ENCODE measurements around the gene PRELID2.
"Not testable (repeated sequence)": the region's sequence is repeated elsewhere in the genome, so short reads cannot be mapped to it uniquely, and the experiment has no call there.

PRELID2 gene

GRCh38 chr5:145798503-145798902 lies 36.6 kb downstream of the PRELID2 start:
- DNase-seq (ENCODE audit: low spot score); FAIRE-seq: not testable (repeated sequence)

- DNase-seq (ENCODE audit: low spot score): no peak
- no peak for FAIRE-seq
Observed at GRCh38 chr5:145797336-145797735, 37.8 kb downstream of the PRELID2 start.

DNA sequence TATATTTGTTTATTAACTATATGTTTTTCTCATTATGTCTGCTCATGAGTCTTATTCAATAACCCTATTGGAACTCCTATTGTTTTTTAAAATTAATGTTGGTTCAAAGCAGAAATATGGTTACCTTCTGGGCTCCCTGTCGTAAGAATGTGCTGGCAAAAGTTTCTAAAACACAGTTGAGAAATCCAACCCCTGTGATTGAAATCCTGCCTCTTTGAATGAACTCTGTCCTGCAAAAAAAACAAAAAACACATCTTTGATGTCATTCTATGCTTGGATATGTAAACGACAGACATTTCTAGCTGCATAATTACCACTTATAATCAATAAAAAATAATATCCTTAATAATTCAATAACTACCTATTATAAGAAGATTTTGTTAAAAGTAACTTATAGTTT lies 38.8 kb downstream of the PRELID2 start:
- DNase-seq (ENCODE audit: low spot score) (no peak), FAIRE-seq (no peak)

DNA sequence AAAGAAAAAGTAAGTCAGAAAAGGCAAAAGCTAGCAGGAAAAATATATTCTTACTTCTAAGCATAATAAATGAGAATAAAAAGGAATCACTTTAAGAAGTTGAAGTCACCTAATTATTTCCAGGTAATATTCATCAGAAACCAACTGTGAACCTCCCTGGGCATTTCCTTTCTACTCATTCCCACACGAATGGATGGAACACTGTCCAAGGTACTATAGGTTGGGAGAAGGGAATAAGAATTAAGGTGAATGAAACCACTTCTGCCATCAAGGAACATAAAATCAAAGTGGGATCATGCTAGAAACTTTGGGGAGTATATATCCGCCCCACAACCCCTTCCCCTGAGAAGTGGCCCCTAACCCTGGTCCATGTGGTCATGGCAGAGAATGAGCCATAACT lies 41.6 kb downstream of the PRELID2 start:
- DNase-seq (ENCODE audit: low spot score) (no peak), FAIRE-seq (no peak)

DNA sequence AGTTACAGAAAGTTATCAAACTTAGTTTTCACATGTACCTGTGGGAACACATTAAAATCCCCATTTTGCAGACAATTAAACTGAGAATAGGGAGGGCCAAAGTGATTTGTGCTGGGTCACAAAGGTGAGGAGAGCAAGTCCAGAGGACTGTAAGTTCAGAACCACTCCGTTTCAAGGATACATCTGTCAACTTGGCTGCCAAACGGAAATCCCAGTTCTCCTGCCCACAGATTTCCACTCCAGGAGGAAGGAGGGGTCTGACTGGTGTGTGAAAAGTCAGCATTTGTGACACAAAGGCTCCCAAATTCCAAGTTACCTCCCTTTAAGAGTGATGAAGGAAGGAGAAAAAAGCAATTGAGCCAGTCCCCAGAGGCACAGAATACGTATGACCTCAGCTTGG lies 42.3 kb downstream of the PRELID2 start:
- FAIRE-seq: no peak
- no peak for DNase-seq (ENCODE audit: low spot score)

GRCh38 chr5:145791866-145792265 lies 43.3 kb downstream of the PRELID2 start:
- no peak for DNase-seq (ENCODE audit: low spot score)

GRCh38 chr5:145787996-145788395 lies 47.1 kb downstream of the PRELID2 start:
- DNase-seq (ENCODE audit: low spot score) (no peak), FAIRE-seq (no peak)

More at GRCh38 chr5:145791866-145792265, 43.3 kb downstream of the PRELID2 start:
- no peak for FAIRE-seq

GRCh38 chr5:145787507-145787906 lies 47.6 kb downstream of the PRELID2 start:
- FAIRE-seq (no peak), DNase-seq (ENCODE audit: low spot score) (no peak)

- DNase-seq (ENCODE audit: low spot score) (no peak), FAIRE-seq (no peak)
Observed at GRCh38 chr5:145787001-145787400, 48.1 kb downstream of the PRELID2 start.

DNA sequence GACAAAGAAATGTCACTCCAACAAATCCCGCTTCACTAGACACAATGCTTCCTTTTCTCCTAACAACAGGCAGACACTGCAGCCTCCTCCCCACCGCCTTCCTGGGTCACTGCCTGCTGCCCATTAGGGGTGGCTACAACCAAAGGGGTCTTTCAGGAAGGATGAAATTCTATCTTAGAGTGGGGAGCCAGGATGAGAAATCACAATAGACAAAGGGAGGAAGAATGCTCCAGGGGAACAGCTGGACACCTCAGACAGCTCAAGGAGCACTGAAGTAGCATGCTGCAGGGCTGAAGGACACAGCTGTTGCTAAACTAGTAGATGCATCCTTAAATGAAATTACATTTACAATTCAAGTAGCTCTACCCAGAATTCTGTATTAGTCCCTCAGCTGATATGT lies 54.2 kb downstream of the PRELID2 start:
- FAIRE-seq: peak; percentile 81

DNA sequence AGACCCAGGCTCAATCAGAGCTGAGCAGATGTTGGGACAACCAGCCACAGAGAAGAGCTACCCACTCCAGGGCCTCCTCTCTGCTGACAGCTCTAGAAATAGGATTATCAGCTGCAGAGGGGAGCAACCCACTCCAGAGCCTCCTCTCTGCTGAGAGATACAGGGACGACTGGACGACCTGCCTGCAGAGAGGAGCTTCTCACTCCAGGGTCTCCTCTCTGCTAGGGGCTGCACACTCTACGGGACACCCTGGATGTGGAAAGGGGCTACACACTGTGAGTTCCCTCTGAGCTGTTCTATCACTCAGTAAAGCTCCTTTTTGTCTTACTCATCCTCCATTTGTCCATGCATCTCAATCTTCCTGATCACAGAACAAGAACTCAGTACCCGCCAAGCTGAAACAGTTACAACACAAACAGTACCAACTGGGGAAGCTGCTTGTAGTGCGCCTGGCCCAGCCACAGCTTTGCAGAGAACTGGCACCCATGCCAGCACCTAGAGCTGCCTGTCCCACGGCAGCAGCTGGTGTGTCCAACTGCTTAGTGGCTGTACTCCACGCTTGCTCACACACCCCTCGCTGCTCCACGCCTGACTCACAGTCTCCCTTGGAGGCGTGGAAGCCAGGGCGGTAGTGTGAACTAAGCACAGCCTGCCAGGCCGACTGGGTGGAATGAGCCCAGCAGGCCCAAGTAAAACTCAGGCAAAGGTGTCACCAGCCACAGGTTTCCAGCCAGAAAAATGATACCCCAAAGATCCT lies 56.8 kb downstream of the PRELID2 start:
- DNase-seq (ENCODE audit: low spot score): no peak
- FAIRE-seq: peak; percentile 42

More for the DNA sequence above, 54.2 kb downstream of the PRELID2 start:
- no peak for DNase-seq (ENCODE audit: low spot score)

DNA sequence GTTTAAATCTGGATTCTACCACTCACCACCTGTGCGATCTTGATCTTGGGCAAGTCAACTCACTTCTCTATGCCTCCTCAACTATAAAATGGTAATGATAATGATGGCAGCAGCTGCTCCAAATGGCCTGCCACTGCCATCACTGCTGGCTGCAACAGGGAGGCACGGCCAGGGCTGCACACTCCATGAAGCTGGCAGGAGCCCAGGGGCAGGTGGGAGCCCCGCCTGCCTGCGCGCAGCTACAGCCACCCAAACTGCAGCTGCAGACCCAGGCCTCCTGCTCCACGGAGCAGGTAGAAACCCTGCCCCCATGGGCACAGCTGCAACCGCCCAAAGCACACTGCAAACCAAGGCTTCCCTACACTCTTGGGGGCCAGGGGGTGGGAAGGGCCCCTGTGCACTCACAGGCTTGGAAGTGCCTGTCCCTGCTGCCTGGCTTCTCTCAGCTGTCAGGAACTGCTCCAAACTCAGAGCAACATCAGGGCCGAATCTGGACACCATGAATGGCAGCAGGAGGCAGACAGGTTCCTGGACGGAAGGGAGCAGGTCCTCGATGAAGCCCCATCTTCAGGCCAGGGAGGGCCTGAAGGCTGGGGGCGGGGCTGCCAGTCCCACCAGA lies 57.6 kb downstream of the PRELID2 start:
- no peak for DNase-seq (ENCODE audit: low spot score)
- FAIRE-seq: no peak

- FAIRE-seq (no peak), DNase-seq (ENCODE audit: low spot score) (no peak)
Observed at GRCh38 chr5:145776886-145777285, 58.3 kb downstream of the PRELID2 start.

- FAIRE-seq (no peak), DNase-seq (ENCODE audit: low spot score) (peak; percentile 84)
Observed at GRCh38 chr5:145775893-145776444, 59.2 kb downstream of the PRELID2 start.

DNA sequence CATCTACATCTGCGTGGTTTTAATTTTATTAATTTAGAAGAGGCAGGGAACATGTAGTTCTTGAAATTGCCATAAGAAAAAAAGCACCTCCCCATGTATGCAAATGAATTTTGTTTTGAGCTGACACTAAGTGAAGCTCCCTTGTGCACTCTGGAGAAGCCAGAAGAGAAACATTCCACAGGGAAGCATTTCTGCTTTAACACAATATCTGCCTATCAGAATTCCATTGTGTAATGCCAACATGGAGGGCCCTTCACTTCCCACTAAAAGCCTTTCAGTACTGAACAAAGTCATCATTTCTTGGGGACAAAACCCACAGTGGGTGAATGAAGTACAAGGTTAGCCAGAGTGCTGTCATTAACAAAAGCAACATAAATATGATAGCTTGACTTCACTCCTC lies 59.7 kb downstream of the PRELID2 start:
- DNase-seq (ENCODE audit: low spot score): no peak
- FAIRE-seq: no peak

- FAIRE-seq (no peak), DNase-seq (ENCODE audit: low spot score) (no peak)
Observed at GRCh38 chr5:145774442-145774841, 60.7 kb downstream of the PRELID2 start.

- no peak for DNase-seq (ENCODE audit: low spot score)
Observed at GRCh38 chr5:145772466-145772865, 62.7 kb downstream of the PRELID2 start.

DNA sequence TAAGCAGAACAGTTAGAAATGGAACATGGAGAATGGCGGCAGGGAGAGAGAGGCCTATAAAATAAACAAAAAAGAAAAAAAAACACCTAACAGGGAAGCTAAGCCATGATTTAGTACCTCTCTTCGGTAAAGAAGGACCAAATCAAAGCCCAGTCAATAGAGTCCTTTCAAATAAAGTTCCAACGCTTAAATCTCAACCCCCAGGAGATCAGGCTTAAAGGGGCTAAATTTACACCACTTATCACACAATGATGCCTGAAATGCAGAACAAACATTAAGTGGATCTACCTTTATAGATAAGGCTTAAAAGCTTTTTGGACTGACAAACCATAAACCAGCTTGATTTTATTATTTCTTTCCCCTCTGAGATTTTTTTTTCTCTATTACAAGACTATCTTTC lies 66.3 kb downstream of the PRELID2 start:
- FAIRE-seq (no peak), DNase-seq (ENCODE audit: low spot score) (no peak)

More at GRCh38 chr5:145772466-145772865, 62.7 kb downstream of the PRELID2 start:
- FAIRE-seq: no peak

- no peak for DNase-seq (ENCODE audit: low spot score)
- FAIRE-seq: no peak
Observed at GRCh38 chr5:145764325-145764724, 70.8 kb downstream of the PRELID2 start.

DNA sequence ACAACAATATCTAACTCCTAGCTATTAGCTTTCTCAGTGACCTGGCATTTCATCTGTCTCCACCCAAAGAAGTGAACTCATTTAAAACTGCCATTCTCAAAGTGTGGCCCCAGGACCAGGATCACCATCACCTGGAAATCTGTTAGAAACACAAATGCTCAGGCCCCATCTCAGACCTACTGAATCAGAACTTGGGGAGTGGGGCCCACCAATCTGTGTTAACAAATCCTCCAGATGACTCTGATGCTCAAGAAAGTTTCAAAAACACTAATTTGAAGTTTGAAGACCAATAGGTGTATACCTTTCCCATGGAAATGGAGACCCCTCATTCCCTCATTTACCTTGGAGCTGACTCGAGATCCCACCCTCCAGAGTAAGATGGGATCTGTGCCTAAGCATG lies 72.3 kb downstream of the PRELID2 start:
- FAIRE-seq: no peak
- DNase-seq (ENCODE audit: low spot score): no peak

GRCh38 chr5:145761254-145761653 lies 73.9 kb downstream of the PRELID2 start:
- FAIRE-seq: no peak

GRCh38 chr5:145760660-145761059 lies 74.5 kb downstream of the PRELID2 start:
- DNase-seq (ENCODE audit: low spot score): no peak
- FAIRE-seq: no peak

More at GRCh38 chr5:145761254-145761653, 73.9 kb downstream of the PRELID2 start:
- DNase-seq (ENCODE audit: low spot score): no peak

GRCh38 chr5:145752947-145753346 lies 82.2 kb downstream of the PRELID2 start:
- FAIRE-seq (no peak), DNase-seq (ENCODE audit: low spot score) (no peak)

Measured in urothelium cell line (cell line).